HepG2 (cell line): ENCODE data around the gene CHMP4B. TPM values are rescaled to one million over a fixed set of nuclear protein-coding genes. Genes with fewer than 3 reads are reported as not detected.

Source experiments
- ATAC-seq: fragments of 200-7000 bp; cut with Tn5 transposase; 3 replicates; pipeline ENCODE4 v1.9.1; 2020; ENCODE audit warnings: mild to moderate bottlenecking, moderate library complexity
- BruUV-seq: library from RNA; stranded (reverse); fragments of 400-500 nt; replicated peaks from 2 replicates; lab custom pipeline; 2021; lab: Mats Ljungman, UMichigan
- CTCF ChIA-PET: fragments of 300-600 bp; formaldehyde crosslinking; extraction: SDS; loops from one replicate; lab custom pipeline; 2021; ENCODE audit warnings: low total read pairs, inconsistent platforms, low intra/inter-chr PET ratio; lab: Yijun Ruan, JAX
- POLR2A ChIA-PET: fragments of 350-600 bp; sonication (Branson Sonifier 250); formaldehyde crosslinking; loops from one replicate; lab custom pipeline; 2020; ENCODE audit warnings: antibody characterized with exemption, inconsistent platforms; lab: Yijun Ruan, JAX
- DNase-seq: peaks from one replicate; pipeline ENCODE4 v3.0.0-alpha.2; 2015; ENCODE audit warnings: low spot score
- FAIRE-seq: peaks from 3 replicates; lab custom pipeline; 2011; peaks lifted over from hg19 to GRCh38; lab: Jason Lieb, UNC
- H2AFZ ChIP-seq: one replicate; pipeline ENCODE4 v1.6.1; 2011; ENCODE audit warnings: low read length, inconsistent platforms
- H3K27ac ChIP-seq: fragments of 300-600 bp; 3 replicates; pipeline ENCODE4 v1.8.0; 2011; ENCODE audit warnings: mixed run types, mild to moderate bottlenecking, mixed read lengths, low read length, inconsistent platforms; ENCODE audit not compliant: insufficient read depth; ENCODE audit errors: extremely low read length
- H3K27me3 ChIP-seq, 2 experiments: fragments of 200-600 bp in 1 of 2; 2 replicates in 1 of 2; 3 replicates in 1 of 2; pipeline versions ENCODE4 v1.6.0 to v1.8.0; 2011; ENCODE audit warnings: low read length in 2 of 2, mild to moderate bottlenecking in 2 of 2, moderate library complexity in 2 of 2, inconsistent platforms in 1 of 2; ENCODE audit not compliant: insufficient read depth in 2 of 2, control insufficient read depth in 1 of 2
- H3K36me3 ChIP-seq, 2 experiments: fragments of 200-600 bp in 1 of 2; replicated peaks in 1 of 2; 2 replicates in 1 of 2; 3 replicates in 1 of 2; pipeline versions ENCODE4 v1.5.1 to v1.8.0; 2011; ENCODE audit warnings: low read length in 2 of 2, inconsistent platforms in 1 of 2; ENCODE audit not compliant: insufficient read depth in 2 of 2, control insufficient read depth in 1 of 2
- H3K4me1 ChIP-seq: 2 replicates; pipeline ENCODE4 v1.5.1; 2012; ENCODE audit warnings: low read length, inconsistent platforms; ENCODE audit not compliant: insufficient read depth
- H3K4me2 ChIP-seq: 2 replicates; pipeline ENCODE4 v1.6.0; 2011; ENCODE audit warnings: low read depth, low read length, inconsistent platforms
- H3K4me3 ChIP-seq, 3 experiments: fragments of 200-600 bp in 1 of 3; sonication (generic), shearing (Covaris generic) in 1 of 3; replicated peaks in 1 of 3; 2 replicates each; pipeline ENCODE4 v1.5.1; 2011 to 2016; ENCODE audit warnings: low read length in 3 of 3, inconsistent platforms in 2 of 3, low read depth in 2 of 3, mild to moderate bottlenecking in 2 of 3, control low read depth in 1 of 3, mixed read lengths in 1 of 3; ENCODE audit not compliant: insufficient read depth in 1 of 3
- H3K79me2 ChIP-seq: one replicate; pipeline ENCODE4 v1.6.1; 2011; ENCODE audit warnings: low read length, inconsistent platforms; ENCODE audit not compliant: insufficient read depth
- H3K9ac ChIP-seq: 2 replicates; pipeline ENCODE4 v1.6.0; 2011; ENCODE audit warnings: mild to moderate bottlenecking, low read depth, low read length, inconsistent platforms; ENCODE audit not compliant: insufficient read depth
- H3K9me3 ChIP-seq: 2 replicates; pipeline ENCODE4 v1.5.1; 2012; ENCODE audit warnings: mild to moderate bottlenecking, low read length
- H4K20me1 ChIP-seq: 2 replicates; pipeline ENCODE4 v1.6.0; 2011; ENCODE audit warnings: inconsistent platforms, mild to moderate bottlenecking, low read length, moderate library complexity; ENCODE audit not compliant: insufficient read depth
- NFKBIZ ChIP-seq: IDR thresholded peaks from 2 replicates; pipeline ENCODE4 v1.6.1; 2018; ENCODE audit warnings: missing genetic modification reagents, missing compliant biosample characterization
- ZNF224 ChIP-seq: sonication (generic); formaldehyde crosslinking; IDR thresholded peaks from 2 replicates; pipeline ENCODE4 v1.5.0; 2020; ENCODE audit warnings: mild to moderate bottlenecking, missing genetic modification reagents
- ZNF274 ChIP-seq: sonication (generic); formaldehyde crosslinking; IDR thresholded peaks from 2 replicates; pipeline ENCODE4 v1.5.1; 2020; ENCODE audit warnings: mild to moderate bottlenecking, missing genetic modification reagents
- ZNF510 ChIP-seq: sonication (generic); formaldehyde crosslinking; IDR thresholded peaks from 2 replicates; pipeline ENCODE4 v1.4.0; 2020; ENCODE audit warnings: low read depth, mild to moderate bottlenecking, missing genetic modification reagents
- ZNF556 ChIP-seq: sonication (generic); formaldehyde crosslinking; IDR thresholded peaks from 2 replicates; pipeline ENCODE4 v1.4.0; 2020; ENCODE audit warnings: mild to moderate bottlenecking, missing genetic modification reagents, borderline replicate concordance
- ZSCAN29 ChIP-seq: sonication (generic); formaldehyde crosslinking; conservative IDR thresholded peaks from 2 replicates; pipeline ENCODE4 v1.4.0; 2020; ENCODE audit warnings: mild to moderate bottlenecking, missing genetic modification reagents
- WGBS: methylation state at CpG from one replicate; pipeline ENCODE4 v1.1.6; 2017; ENCODE audit warnings: low lambda C conversion rate; 5-methylcytosine and 5-hydroxymethylcytosine counted together
- in situ Hi-C: cut with HindIII; loops from 2 replicates; pipeline ENCODE4 v1.10.0; 2017; ENCODE audit warnings: low pct_unique_long_range_greater_than_20kb; ENCODE audit not compliant: extremely low pct_ligation_motif_present
- intact Hi-C: fragments of 100-400 bp; cut with micrococcal nuclease; formaldehyde crosslinking; loops from one replicate; pipeline ENCODE4 v1.10.0; 2022; ENCODE audit not compliant: unreplicated experiment
- polyA plus RNA-seq, 8 experiments: library from polyadenylated mRNA; depleted of rRNA in 3 of 8; stranded (reverse) in 7 of 8; unstranded in 1 of 8; fragments of >200 nt; fragmentation: Illumina TruSeq in 4 of 8; extraction: Trizol in 4 of 8; gene quantifications; 2 replicates each; pipeline versions ENCODE4 v1.2.1 to v1.2.3, GENCODE V29; 2011 to 2016; ENCODE audit warnings: low read depth in 4 of 8, missing spikeins in 1 of 8, mixed read lengths in 1 of 8; ENCODE audit not compliant: insufficient read depth in 1 of 8
- total RNA-seq, 5 experiments: library from RNA; depleted of rRNA; stranded (reverse); fragments of >200 nt; fragmentation: Illumina TruSeq; extraction: Trizol; gene quantifications; 2 replicates each; pipeline ENCODE4 v1.2.3, GENCODE V29; 2016; ENCODE audit warnings: low read depth in 1 of 5
- TF ChIP-seq, protein P1 (sequence below): sonication (generic); formaldehyde crosslinking; conservative IDR thresholded peaks from 2 replicates; pipeline ENCODE4 v1.4.0; 2020; ENCODE audit warnings: mild to moderate bottlenecking, missing genetic modification reagents, moderate library complexity
- TF ChIP-seq, protein P2 (sequence below): sonication (generic); formaldehyde crosslinking; IDR thresholded peaks from 2 replicates; pipeline ENCODE4 v1.5.0; 2020; ENCODE audit warnings: missing genetic modification reagents, mild to moderate bottlenecking, borderline replicate concordance
- TF ChIP-seq, protein P3 (sequence below), 2 experiments: sonication (generic) in 1 of 2; formaldehyde crosslinking in 1 of 2; IDR thresholded peaks; 2 replicates each; pipeline versions ENCODE4 v1.5.1 to v1.6.1; 2011 to 2020; ENCODE audit warnings: borderline replicate concordance in 1 of 2, low read depth in 1 of 2, low read length in 1 of 2, mild to moderate bottlenecking in 1 of 2, missing genetic modification reagents in 1 of 2, moderate library complexity in 1 of 2
- TF ChIP-seq, protein P4 (sequence below): sonication (generic); formaldehyde crosslinking; IDR thresholded peaks from 2 replicates; pipeline ENCODE4 v1.5.1; 2020; ENCODE audit warnings: missing genetic modification reagents, mild to moderate bottlenecking, borderline replicate concordance
- TF ChIP-seq, protein P5 (sequence below): IDR thresholded peaks from 2 replicates; pipeline ENCODE4 v1.6.1; 2016; ENCODE audit warnings: mild to moderate bottlenecking, missing biosample characterization, missing genetic modification reagents

CHMP4B gene
- total and polyA plus RNA-seq, 2 of the 13 experiments (the other 11 are each of a cell fraction or from before 2014, with no cell fraction given) = 40.1 to 45.6 TPM

DNA sequence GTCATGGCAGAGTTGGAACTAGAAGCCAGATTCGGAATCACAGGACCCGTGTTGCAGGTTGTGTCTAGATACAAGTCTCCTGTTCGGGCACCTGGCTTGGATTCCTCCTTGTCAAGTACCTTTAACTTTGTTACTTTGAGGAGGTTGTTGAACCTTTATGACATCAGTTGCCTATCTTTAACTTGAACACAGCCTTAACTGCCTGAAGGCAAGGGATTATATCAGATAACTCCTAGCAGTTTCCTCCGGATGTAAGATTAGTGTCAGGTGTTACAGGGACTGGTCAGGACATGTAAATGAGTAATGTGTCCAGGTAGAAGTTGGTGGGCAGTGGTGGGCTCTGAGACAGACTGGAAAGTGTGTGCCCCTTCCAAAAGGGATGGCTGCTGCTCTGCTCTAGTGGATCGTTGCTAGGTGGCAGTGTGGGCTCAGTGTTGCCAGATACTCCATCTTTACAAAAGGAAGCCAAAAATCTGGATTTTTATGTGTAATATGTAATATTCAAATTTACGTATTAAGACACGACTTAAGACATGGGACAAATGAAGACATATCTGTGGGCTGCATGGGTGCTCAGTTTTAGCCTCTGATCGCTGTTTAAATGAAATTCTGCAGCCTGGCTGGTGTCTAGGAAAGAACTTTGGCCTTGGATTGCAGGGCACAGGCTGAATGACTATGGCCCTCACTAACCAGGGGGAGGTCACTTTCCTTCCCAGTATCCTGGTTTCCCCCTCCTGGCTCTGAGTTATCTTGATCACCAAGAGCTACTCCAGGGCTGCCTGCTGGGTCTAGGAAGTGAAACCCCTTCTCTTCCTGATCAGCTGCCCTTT is 27.1 kb downstream of the CHMP4B start (continued):
- TF ChIP-seq, protein P1, sequence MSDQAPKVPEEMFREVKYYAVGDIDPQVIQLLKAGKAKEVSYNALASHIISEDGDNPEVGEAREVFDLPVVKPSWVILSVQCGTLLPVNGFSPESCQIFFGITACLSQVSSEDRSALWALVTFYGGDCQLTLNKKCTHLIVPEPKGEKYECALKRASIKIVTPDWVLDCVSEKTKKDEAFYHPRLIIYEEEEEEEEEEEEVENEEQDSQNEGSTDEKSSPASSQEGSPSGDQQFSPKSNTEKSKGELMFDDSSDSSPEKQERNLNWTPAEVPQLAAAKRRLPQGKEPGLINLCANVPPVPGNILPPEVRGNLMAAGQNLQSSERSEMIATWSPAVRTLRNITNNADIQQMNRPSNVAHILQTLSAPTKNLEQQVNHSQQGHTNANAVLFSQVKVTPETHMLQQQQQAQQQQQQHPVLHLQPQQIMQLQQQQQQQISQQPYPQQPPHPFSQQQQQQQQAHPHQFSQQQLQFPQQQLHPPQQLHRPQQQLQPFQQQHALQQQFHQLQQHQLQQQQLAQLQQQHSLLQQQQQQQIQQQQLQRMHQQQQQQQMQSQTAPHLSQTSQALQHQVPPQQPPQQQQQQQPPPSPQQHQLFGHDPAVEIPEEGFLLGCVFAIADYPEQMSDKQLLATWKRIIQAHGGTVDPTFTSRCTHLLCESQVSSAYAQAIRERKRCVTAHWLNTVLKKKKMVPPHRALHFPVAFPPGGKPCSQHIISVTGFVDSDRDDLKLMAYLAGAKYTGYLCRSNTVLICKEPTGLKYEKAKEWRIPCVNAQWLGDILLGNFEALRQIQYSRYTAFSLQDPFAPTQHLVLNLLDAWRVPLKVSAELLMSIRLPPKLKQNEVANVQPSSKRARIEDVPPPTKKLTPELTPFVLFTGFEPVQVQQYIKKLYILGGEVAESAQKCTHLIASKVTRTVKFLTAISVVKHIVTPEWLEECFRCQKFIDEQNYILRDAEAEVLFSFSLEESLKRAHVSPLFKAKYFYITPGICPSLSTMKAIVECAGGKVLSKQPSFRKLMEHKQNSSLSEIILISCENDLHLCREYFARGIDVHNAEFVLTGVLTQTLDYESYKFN (CRISPR knock-in tag) = 0 out of 2 replicates have a peak, but pooled peaks have one; percentile 35
- peak; percentile 39; the same call in 1 of the 2 replicates for TF ChIP-seq ZSCAN29
- 0 out of 2 replicates have a peak, but pooled peaks have one; percentile 18 for TF ChIP-seq ZNF556
- TF ChIP-seq, protein P2, sequence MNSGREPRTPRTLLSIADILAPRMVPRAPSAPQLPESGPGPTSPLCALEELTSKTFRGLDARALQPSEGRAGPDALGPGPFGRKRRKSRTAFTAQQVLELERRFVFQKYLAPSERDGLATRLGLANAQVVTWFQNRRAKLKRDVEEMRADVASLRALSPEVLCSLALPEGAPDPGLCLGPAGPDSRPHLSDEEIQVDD (CRISPR knock-in tag) = 0 out of 2 replicates have a peak, but pooled peaks have one; percentile 47
- peak; percentile 56; the same call in 1 of the 2 replicates for TF ChIP-seq ZNF224 (CRISPR knock-in tag)

DNA sequence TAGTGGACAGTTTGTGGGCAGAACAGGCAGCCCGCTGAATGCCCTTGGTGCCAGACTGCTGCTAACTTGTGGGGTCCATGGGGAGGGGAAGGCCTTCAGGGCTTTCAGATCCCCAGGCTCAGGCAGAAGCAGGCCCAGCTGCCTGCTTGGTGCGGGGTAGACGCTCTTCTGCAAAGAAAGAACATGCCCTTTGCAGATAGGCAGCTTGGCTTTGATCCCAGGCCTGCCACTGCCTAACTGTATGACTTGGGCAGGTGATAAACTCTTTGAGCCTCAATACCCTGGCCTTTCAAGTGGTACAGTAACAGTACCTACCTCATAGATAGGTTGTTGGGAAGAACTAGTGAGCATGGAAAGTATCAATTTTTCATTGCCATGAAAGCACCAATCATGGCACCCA is 28.4 kb downstream of the CHMP4B start:
- H3K36me3 ChIP-seq = peaks cover 0 to 9% of the 10 kb centered on the region in 2 experiments; a peak in 3 of 5 replicates
- no peak for ATAC-seq
- 97% methylated on average over 3 of the region's 3 CpGs for WGBS
- no peak for FAIRE-seq
- no peaks in the 10 kb centered on the region for H3K9me3 ChIP-seq
- H3K79me2 ChIP-seq = peaks cover 81% of the 10 kb centered on the region
- intact Hi-C loops = no loop called here
- POLR2A ChIA-PET = interaction anchor here (1.2 kb wide), 1 partner anchor 154 kb away, joined by 4 read pairs; the partner anchor contains the start of gene RALY
- no peak overlapping the region for H2AFZ ChIP-seq
- no peak overlapping the region for H3K4me2 ChIP-seq
- peaks cover 70% of the 10 kb centered on the region for H3K4me1 ChIP-seq
- CTCF ChIA-PET = no interaction called here
- H3K9ac ChIP-seq = no peak overlapping the region
- no TSS peak for BruUV-seq
- no peaks in the 10 kb centered on the region for H3K27me3 ChIP-seq
- peaks cover 37% of the 10 kb centered on the region for H4K20me1 ChIP-seq
- in situ Hi-C loops = no loop called here
- DNase-seq = no peak
- H3K27ac ChIP-seq = no peak overlapping the region
- H3K4me3 ChIP-seq = no peak overlapping the region
- TF ChIP-seq ZNF510 (CRISPR knock-in tag) = no peak
- TF ChIP-seq, protein P3, sequence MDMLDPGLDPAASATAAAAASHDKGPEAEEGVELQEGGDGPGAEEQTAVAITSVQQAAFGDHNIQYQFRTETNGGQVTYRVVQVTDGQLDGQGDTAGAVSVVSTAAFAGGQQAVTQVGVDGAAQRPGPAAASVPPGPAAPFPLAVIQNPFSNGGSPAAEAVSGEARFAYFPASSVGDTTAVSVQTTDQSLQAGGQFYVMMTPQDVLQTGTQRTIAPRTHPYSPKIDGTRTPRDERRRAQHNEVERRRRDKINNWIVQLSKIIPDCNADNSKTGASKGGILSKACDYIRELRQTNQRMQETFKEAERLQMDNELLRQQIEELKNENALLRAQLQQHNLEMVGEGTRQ (IDR thresholded peaks at IDR 0.05; ENCODE audit: low read depth, low read length) = no peak
- TF ChIP-seq, protein P3 (CRISPR knock-in tag; IDR thresholded peaks at IDR 0.05; ENCODE audit: borderline replicate concordance) = no peak
- no peak for TF ChIP-seq ZNF274
- no peak for TF ChIP-seq NFKBIZ
- TF ChIP-seq, protein P4, sequence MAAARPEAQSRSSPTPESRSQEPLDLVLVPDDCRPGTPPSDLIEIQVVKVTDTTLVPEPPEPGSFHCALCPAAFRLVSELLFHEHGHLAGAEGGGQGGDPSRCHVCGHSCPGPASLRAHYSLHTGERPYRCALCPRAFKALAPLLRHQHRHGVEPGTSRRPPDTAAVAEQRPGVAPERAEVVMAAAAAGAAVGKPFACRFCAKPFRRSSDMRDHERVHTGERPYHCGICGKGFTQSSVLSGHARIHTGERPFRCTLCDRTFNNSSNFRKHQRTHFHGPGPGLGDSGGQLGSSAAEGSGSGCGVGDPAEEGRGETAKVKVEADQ = no peak
- TF ChIP-seq, protein P5, sequence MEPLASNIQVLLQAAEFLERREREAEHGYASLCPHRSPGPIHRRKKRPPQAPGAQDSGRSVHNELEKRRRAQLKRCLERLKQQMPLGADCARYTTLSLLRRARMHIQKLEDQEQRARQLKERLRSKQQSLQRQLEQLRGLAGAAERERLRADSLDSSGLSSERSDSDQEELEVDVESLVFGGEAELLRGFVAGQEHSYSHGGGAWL (CRISPR knock-in tag) = no peak
